Measurements from ENCODE around the gene NARF. TPM values are rescaled to one million over a fixed set of nuclear protein-coding genes. Genes with fewer than 3 reads are reported as not detected.

Gene NARF
- total and polyA plus RNA-seq, 2 experiments from 2014 or later, result 43.9 to 91.8 TPM

DNA sequence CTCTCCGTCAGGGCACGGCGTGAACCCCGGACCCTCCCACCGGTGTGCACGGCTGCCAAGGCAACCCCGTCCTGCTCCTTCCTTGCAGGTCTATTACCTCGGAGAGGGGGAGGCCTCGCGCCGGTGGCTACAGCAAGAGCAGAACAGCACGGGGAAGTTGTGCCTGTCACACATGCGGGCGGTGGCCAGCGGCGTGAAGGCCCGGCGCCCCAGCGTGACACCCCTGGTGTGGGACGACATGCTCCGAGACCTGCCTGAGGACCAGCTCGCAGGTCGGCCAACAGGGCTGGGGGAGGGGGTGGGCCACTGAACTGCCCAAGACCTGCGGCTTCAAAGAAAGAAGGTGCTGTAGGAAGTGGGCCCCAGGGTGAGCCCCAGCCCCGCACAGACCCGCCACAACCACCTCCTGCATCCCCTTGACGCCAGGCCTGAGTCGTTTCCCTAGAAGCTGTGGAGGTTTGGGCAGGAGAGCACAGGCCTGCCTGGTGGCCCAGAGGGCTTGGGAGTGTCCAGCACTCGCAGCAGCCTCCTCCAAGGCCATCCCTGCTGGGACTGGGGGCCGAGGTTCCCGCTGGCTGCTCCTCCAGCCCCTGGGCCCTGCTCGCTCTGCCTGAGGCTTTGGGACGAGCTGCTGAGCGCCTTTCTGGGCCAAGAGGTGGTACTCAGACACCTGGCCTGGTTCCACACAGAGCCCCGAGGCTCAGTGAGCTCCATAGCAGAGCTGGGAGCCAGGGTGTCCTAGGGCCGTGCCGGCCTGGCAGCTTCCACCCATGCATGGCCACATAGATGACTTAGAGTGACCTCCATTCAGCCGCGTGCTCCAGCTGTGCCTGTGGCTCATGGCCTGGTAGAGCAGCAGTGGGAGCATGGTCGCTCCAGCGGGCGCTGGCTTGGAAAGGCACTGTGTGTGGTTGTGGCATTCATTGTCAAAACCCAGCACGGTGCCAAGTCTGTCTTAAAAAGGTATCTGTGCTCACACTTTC, 22.6 kb upstream of the NARF start:
- Histone ChIP-seq H4K20me1 (ENCODE audit: insufficient read depth, poor library complexity, severe bottlenecking) (no peaks in the 10 kb centered on the region), H3K79me2 (no peaks in the 10 kb centered on the region), H3K27me3 (no peaks in the 10 kb centered on the region), H3K4me2 (no peak overlapping the region), H3K4me1 (ENCODE audit: insufficient read depth) (no peaks in the 10 kb centered on the region), H3K9me3 (ENCODE audit: low read depth) (no peaks in the 10 kb centered on the region), H3K4me3 (no peak overlapping the region), H3K36me3 (replicated peaks; ENCODE audit: insufficient read depth, low read depth) (no peaks in the 10 kb centered on the region), H3K9me2 (replicated peaks; ENCODE audit: insufficient read depth) (no peaks in the 10 kb centered on the region), H3K27ac (no peak overlapping the region), H2AFZ (no peak overlapping the region)
- no peak for DNase-seq (ENCODE audit: low spot score)
- TF ChIP-seq, protein P1, sequence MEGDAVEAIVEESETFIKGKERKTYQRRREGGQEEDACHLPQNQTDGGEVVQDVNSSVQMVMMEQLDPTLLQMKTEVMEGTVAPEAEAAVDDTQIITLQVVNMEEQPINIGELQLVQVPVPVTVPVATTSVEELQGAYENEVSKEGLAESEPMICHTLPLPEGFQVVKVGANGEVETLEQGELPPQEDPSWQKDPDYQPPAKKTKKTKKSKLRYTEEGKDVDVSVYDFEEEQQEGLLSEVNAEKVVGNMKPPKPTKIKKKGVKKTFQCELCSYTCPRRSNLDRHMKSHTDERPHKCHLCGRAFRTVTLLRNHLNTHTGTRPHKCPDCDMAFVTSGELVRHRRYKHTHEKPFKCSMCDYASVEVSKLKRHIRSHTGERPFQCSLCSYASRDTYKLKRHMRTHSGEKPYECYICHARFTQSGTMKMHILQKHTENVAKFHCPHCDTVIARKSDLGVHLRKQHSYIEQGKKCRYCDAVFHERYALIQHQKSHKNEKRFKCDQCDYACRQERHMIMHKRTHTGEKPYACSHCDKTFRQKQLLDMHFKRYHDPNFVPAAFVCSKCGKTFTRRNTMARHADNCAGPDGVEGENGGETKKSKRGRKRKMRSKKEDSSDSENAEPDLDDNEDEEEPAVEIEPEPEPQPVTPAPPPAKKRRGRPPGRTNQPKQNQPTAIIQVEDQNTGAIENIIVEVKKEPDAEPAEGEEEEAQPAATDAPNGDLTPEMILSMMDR (IDR thresholded peaks at IDR 0.05; ENCODE audit: poor library complexity), result no peak
- TF ChIP-seq EZH2 (IDR thresholded peaks at IDR 0.05; ENCODE audit: borderline replicate concordance), result no peak
- no peak for TF ChIP-seq EZH2phosphoT487 (IDR thresholded peaks at IDR 0.05; ENCODE audit: low read depth, severe bottlenecking, unreplicated experiment)
- WGBS (ENCODE audit: low lambda C conversion rate, missing lambda C conversion rate), result 92% methylated on average over 38 of the region's 43 CpGs

- DNase-seq (ENCODE audit: low spot score), result no peak
- H3K4me3 ChIP-seq, result no peak overlapping the region
- no peaks in the 10 kb centered on the region for H3K79me2 ChIP-seq
- no peak overlapping the region for H3K27ac ChIP-seq
- H3K4me2 ChIP-seq, result no peak overlapping the region
- no peaks in the 10 kb centered on the region for H3K36me3 ChIP-seq (replicated peaks; ENCODE audit: insufficient read depth, low read depth)
- H3K9me2 ChIP-seq (replicated peaks; ENCODE audit: insufficient read depth), result no peaks in the 10 kb centered on the region
- no peaks in the 10 kb centered on the region for H3K4me1 ChIP-seq (ENCODE audit: insufficient read depth)
- TF ChIP-seq EZH2 (IDR thresholded peaks at IDR 0.05; ENCODE audit: borderline replicate concordance), result no peak
- TF ChIP-seq, protein P1 (IDR thresholded peaks at IDR 0.05; ENCODE audit: poor library complexity), result no peak
- TF ChIP-seq EZH2phosphoT487 (IDR thresholded peaks at IDR 0.05; ENCODE audit: low read depth, severe bottlenecking, unreplicated experiment), result no peak
- no peaks in the 10 kb centered on the region for H4K20me1 ChIP-seq (ENCODE audit: insufficient read depth, poor library complexity, severe bottlenecking)
- H3K9me3 ChIP-seq (ENCODE audit: low read depth), result no peaks in the 10 kb centered on the region
- H3K27me3 ChIP-seq, result no peaks in the 10 kb centered on the region
- WGBS (ENCODE audit: low lambda C conversion rate, missing lambda C conversion rate), result 96% methylated on average over 36 of the region's 36 CpGs
- H2AFZ ChIP-seq, result no peak overlapping the region
Observed at GRCh38 chr17:82436601-82437324, 21.8 kb upstream of the NARF start.

DNA sequence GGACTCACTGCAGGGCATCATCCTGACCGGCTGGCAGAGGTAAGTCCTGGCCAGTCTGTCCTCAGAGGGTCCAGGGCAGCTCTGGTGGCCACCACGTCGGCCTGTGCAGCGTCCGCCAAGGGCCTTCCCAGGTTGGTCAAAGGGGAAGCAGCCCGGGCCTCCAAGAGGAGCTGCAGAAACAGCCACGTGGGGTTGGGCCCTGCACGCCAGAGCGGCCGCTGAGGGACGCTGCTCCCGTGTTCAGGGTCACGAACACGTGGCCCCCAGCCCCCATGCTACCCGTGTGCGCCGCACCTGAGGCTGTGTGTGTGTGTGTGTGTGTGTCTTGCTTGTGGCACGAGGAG, 21.2 kb upstream of the NARF start:
- H4K20me1 ChIP-seq (ENCODE audit: insufficient read depth, poor library complexity, severe bottlenecking), result no peaks in the 10 kb centered on the region
- WGBS (ENCODE audit: low lambda C conversion rate, missing lambda C conversion rate), result 97% methylated on average over 18 of the region's 18 CpGs
- TF ChIP-seq EZH2phosphoT487 (IDR thresholded peaks at IDR 0.05; ENCODE audit: low read depth, severe bottlenecking, unreplicated experiment) (no peak), EZH2 (IDR thresholded peaks at IDR 0.05; ENCODE audit: borderline replicate concordance) (no peak)
- TF ChIP-seq, protein P1 (IDR thresholded peaks at IDR 0.05; ENCODE audit: poor library complexity), result no peak
- H3K9me3 ChIP-seq (ENCODE audit: low read depth), result no peaks in the 10 kb centered on the region
- no peaks in the 10 kb centered on the region for H3K9me2 ChIP-seq (replicated peaks; ENCODE audit: insufficient read depth)
- H2AFZ ChIP-seq, result no peak overlapping the region
- H3K27me3 ChIP-seq, result no peaks in the 10 kb centered on the region
- H3K4me3 ChIP-seq, result no peak overlapping the region
- no peaks in the 10 kb centered on the region for H3K4me1 ChIP-seq (ENCODE audit: insufficient read depth)
- H3K79me2 ChIP-seq, result no peaks in the 10 kb centered on the region
- no peak overlapping the region for H3K4me2 ChIP-seq
- no peaks in the 10 kb centered on the region for H3K36me3 ChIP-seq (replicated peaks; ENCODE audit: insufficient read depth, low read depth)
- DNase-seq (ENCODE audit: low spot score), result no peak
- H3K27ac ChIP-seq, result no peak overlapping the region
